Measurements from ENCODE around the gene SLC12A7. TPM values are rescaled to one million over a fixed set of nuclear protein-coding genes. Genes with fewer than 3 reads are reported as not detected.

SLC12A7 gene
- total RNA-seq, 4 donors from 2014 or later = 26.1 to 41.6 (median 29.1) TPM

DNA sequence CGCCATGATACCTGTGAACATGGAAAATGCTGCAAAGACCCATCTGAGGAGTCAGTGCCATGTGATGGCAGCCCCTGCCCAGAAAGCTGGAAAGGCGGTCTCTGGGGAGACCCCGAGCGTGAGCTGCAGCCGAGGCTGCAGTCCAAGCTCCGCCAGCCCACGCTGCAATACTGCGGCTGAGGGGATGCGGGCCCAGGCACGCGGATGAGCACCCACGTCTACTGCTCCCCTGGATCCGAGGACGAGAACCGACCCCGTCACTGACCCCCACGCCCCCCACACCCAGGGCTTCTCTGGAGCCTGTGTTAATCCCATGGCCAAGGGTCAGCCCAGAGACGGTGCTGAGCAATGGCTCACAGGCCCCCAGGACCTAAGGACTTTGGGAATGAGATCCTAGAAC, 32.4 kb downstream of the SLC12A7 start:
- WGBS, 2 donors = 93 to 95% methylated on average over 4 to 17 of the region's 18 CpGs
- Histone ChIP-seq H3K4me1 (no peaks in the 10 kb centered on the region), H3K27me3 (no peaks in the 10 kb centered on the region), H3K9me3 (no peaks in the 10 kb centered on the region), H3K4me3 (replicated peaks in 1 of 3) (no peak overlapping the region), H3K27ac (no peak overlapping the region), H3K36me3 (peaks cover 45 to 54% of the 10 kb centered on the region in 2 donors)
- TF ChIP-seq POLR2A (IDR thresholded peaks at IDR 0.05) = no peak
- TF ChIP-seq, protein P1, sequence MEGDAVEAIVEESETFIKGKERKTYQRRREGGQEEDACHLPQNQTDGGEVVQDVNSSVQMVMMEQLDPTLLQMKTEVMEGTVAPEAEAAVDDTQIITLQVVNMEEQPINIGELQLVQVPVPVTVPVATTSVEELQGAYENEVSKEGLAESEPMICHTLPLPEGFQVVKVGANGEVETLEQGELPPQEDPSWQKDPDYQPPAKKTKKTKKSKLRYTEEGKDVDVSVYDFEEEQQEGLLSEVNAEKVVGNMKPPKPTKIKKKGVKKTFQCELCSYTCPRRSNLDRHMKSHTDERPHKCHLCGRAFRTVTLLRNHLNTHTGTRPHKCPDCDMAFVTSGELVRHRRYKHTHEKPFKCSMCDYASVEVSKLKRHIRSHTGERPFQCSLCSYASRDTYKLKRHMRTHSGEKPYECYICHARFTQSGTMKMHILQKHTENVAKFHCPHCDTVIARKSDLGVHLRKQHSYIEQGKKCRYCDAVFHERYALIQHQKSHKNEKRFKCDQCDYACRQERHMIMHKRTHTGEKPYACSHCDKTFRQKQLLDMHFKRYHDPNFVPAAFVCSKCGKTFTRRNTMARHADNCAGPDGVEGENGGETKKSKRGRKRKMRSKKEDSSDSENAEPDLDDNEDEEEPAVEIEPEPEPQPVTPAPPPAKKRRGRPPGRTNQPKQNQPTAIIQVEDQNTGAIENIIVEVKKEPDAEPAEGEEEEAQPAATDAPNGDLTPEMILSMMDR (IDR thresholded peaks at IDR 0.05) = no peak
- intact Hi-C loops (cut with DNase I) = no loop called here
- no peak for DNase-seq

DNA sequence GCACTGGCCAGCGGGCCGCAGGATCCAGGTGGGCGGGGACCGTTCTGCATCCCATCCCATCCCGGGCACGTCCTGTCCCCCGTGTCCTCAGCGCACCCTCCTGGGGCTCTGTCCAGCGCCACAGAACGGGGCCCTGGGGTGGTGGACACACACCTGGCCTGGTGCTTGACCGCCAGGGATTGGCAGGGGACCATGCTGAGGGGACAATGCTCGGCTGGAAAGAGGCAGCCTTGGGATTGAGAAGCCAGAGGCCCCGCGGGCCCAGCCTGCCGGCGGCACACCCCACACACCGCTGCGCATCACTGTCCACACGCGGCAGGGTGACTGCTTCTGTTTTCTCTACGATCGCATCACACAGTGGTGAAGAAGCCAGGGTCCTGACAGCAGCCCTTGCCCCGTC, 33.0 kb downstream of the SLC12A7 start:
- intact Hi-C loops (cut with DNase I) = no loop called here
- Histone ChIP-seq H3K9me3 (no peaks in the 10 kb centered on the region), H3K27me3 (no peaks in the 10 kb centered on the region), H3K4me1 (no peaks in the 10 kb centered on the region), H3K36me3 (peaks cover 49 to 51% of the 10 kb centered on the region in 2 donors), H3K4me3 (replicated peaks in 1 of 3) (no peak overlapping the region), H3K27ac (no peak overlapping the region)
- WGBS, 2 donors = 96 to 98% methylated on average over 13 to 19 of the region's 23 CpGs
- TF ChIP-seq, protein P1 (IDR thresholded peaks at IDR 0.05) = no peak
- no peak for DNase-seq

DNA sequence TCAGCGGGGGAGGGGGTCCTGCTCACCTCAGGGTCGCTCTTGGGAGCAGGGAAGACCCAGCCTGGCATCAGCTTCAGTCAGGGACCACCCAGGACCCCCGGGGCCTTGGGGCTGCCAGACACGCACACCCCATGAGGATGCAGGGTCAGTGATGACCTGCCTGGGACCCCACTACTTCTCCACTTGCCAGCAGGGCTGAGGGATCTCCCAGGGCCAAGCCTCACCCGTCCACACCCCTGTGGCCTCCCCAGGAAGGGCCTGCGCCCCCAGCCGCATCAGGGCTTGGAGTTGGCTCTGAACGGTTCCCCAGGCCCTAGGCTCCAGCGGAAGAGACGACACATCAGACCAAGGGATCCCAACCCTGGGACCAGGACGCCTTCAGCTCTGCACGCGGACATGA, 33.7 kb downstream of the SLC12A7 start:
- WGBS, 2 donors = 94 to 100% methylated on average over 1 to 8 of the region's 13 CpGs
- Histone ChIP-seq H3K27ac (no peak overlapping the region), H3K36me3 (peaks cover 51 to 55% of the 10 kb centered on the region in 2 donors), H3K9me3 (no peaks in the 10 kb centered on the region), H3K27me3 (no peaks in the 10 kb centered on the region), H3K4me1 (no peaks in the 10 kb centered on the region), H3K4me3 (replicated peaks in 1 of 3) (no peak overlapping the region)
- no peak for DNase-seq
- TF ChIP-seq, protein P1 (IDR thresholded peaks at IDR 0.05) = no peak
- TF ChIP-seq POLR2A (IDR thresholded peaks at IDR 0.05) = no peak
- intact Hi-C loops (cut with DNase I) = no loop called here

DNA sequence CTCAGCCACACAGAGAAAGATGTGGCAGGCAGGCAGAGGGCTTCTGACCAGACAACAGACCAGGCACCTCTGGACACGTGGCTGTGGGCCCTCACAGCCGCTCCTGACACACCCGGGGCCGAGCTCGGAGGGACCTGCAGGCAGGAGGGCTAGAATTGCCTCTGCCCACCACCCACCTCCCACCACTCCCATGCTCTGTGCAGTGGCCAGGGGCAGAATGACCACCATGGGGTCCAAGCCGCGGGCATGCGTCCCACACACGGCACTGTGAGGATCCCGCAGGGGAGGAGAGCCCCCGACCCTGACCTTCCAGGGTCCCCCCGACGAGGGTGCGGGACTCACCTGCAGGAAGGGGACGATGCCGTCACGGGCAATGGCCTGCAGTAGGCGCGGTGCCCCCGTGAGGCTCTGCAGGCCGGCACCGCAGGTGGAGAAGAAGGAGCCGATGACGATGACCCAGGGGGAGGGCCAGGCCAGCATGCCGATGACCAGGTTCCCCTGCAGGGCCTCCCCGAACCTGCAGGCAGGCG, 34.3 kb downstream of the SLC12A7 start:
- TF ChIP-seq, protein P1 (IDR thresholded peaks at IDR 0.05) = no peak
- no peak for TF ChIP-seq POLR2A (IDR thresholded peaks at IDR 0.05)
- DNase-seq = no peak
- H3K9me3 ChIP-seq = no peaks in the 10 kb centered on the region
- H3K4me1 ChIP-seq = no peaks in the 10 kb centered on the region
- 98 to 99% methylated on average over 8 to 20 of the region's 27 CpGs for WGBS, 2 donors
- H3K27ac ChIP-seq = no peak overlapping the region
- intact Hi-C loops (cut with DNase I) = no loop called here
- no peak overlapping the region for H3K4me3 ChIP-seq (replicated peaks in 1 of 3)
- H3K27me3 ChIP-seq = no peaks in the 10 kb centered on the region
- H3K36me3 ChIP-seq = peaks cover 51 to 55% of the 10 kb centered on the region in 2 donors

DNA sequence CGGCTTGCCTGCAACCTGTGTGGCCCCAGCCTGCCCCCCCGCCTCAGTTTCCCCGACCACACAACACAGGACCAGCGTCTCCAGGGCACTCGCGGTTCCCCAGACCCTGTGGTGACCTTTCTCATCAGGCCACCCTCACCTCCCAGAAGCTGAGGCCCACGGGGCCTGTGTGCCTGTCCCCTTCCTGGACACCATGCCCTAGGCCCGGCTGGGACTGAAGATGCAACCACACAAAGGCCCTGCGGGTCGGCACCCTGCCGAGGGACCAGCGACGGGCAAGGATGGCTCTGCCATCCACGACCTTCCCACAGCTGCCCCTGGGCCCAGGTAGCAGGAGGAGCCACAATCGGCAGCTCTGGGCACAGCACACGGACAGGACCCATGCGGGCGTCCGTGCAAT, 34.8 kb downstream of the SLC12A7 start:
- TF ChIP-seq POLR2A (IDR thresholded peaks at IDR 0.05) = no peak
- TF ChIP-seq, protein P1 (IDR thresholded peaks at IDR 0.05) = no peak

More for the DNA sequence above, 34.8 kb downstream of the SLC12A7 start:
- Histone ChIP-seq H3K36me3 (peaks cover 51 to 55% of the 10 kb centered on the region in 2 donors), H3K4me1 (no peaks in the 10 kb centered on the region), H3K27ac (no peak overlapping the region), H3K9me3 (no peaks in the 10 kb centered on the region), H3K4me3 (replicated peaks in 1 of 3) (no peak overlapping the region), H3K27me3 (no peaks in the 10 kb centered on the region)
- DNase-seq = no peak
- 98 to 100% methylated on average over 13 to 19 of the region's 19 CpGs for WGBS, 2 donors
- intact Hi-C loops (cut with DNase I) = no loop called here

All from thyroid gland (tissue), 4 donors.